SK-N-MC (cell line): ENCODE data around the gene AASDH.

Experiments
- EZH2 ChIP-seq: fragments of 200-600 bp; sonication (generic); IDR thresholded peaks from one replicate; pipeline ENCODE4 v1.6.1; 2017; ENCODE audit warnings: antibody characterized with exemption
- POLR2AphosphoS5 ChIP-seq: IDR thresholded peaks from 2 replicates; pipeline ENCODE4 v1.6.1; 2012; ENCODE audit warnings: mild to moderate bottlenecking, low read depth, low read length, borderline replicate concordance

GRCh38 chr4:56424176-56424575 is 36.9 kb upstream of the AASDH start:
- TF ChIP-seq POLR2AphosphoS5 (no peak), EZH2 (no peak)
